Measurements from ENCODE around the gene SLC7A8. TPM values are rescaled to one million over a fixed set of nuclear protein-coding genes. Genes with fewer than 3 reads are reported as not detected.

SLC7A8 gene
- polyA plus RNA-seq, 1 experiment, result 0.78 TPM

GRCh38 chr14:23093104-23093503 lies 90.4 kb downstream of the SLC7A8 start:
- ChIA-PET CTCF (interaction anchor here (1.2 to 17.2 kb wide), 4 partner anchors 10 to 26 kb away, joined by 3 to 317 read pairs (median 46); no protein-coding TSS in a partner anchor), POLR2A (no interaction called here)
- H3K4me3 ChIP-seq (ENCODE audit: low read depth, low read length), result peak overlapping the region; percentile 95
- no peak for DNase-seq (ENCODE audit: low read depth, low spot score)
- no peak overlapping the region for H3K27ac ChIP-seq (ENCODE audit: low read depth, low read length)
- TF ChIP-seq CTCF (IDR thresholded peaks at IDR 0.05; ENCODE audit: low read depth, low read length), result no peak
- H3K27me3 ChIP-seq (ENCODE audit: control insufficient read depth, insufficient read depth, low read length), result no peaks in the 10 kb centered on the region
- no peaks in the 10 kb centered on the region for H3K9me3 ChIP-seq (ENCODE audit: control insufficient read depth, insufficient read depth, low read length)

GRCh38 chr14:23091294-23092225 lies 91.9 kb downstream of the SLC7A8 start:
- no peak for TF ChIP-seq CTCF (IDR thresholded peaks at IDR 0.05; ENCODE audit: low read depth, low read length)
- no peak overlapping the region for H3K27ac ChIP-seq (ENCODE audit: low read depth, low read length)
- H3K4me3 ChIP-seq (ENCODE audit: low read depth, low read length), result no peak overlapping the region
- no peaks in the 10 kb centered on the region for H3K27me3 ChIP-seq (ENCODE audit: control insufficient read depth, insufficient read depth, low read length)
- no peaks in the 10 kb centered on the region for H3K9me3 ChIP-seq (ENCODE audit: control insufficient read depth, insufficient read depth, low read length)
- ChIA-PET POLR2A (no interaction called here), CTCF (interaction anchor here (0.8 to 17.2 kb wide), 8 partner anchors 8 to 105 kb away, joined by 3 to 317 read pairs (median 8); no protein-coding TSS in a partner anchor)
- DNase-seq (ENCODE audit: low read depth, low spot score), result no peak

GRCh38 chr14:23090254-23090636 lies 93.2 kb downstream of the SLC7A8 start:
- Histone ChIP-seq H3K27ac (ENCODE audit: low read depth, low read length) (no peak overlapping the region), H3K4me3 (ENCODE audit: low read depth, low read length) (no peak overlapping the region), H3K9me3 (ENCODE audit: control insufficient read depth, insufficient read depth, low read length) (no peaks in the 10 kb centered on the region), H3K27me3 (ENCODE audit: control insufficient read depth, insufficient read depth, low read length) (no peaks in the 10 kb centered on the region)
- ChIA-PET POLR2A (no interaction called here), CTCF (interaction anchor here (0.8 to 17.2 kb wide), 5 partner anchors 12 to 30 kb away, joined by 3 to 317 read pairs (median 7); no protein-coding TSS in a partner anchor)
- no peak for TF ChIP-seq CTCF (IDR thresholded peaks at IDR 0.05; ENCODE audit: low read depth, low read length)
- DNase-seq (ENCODE audit: low read depth, low spot score), result no peak

GRCh38 chr14:23089498-23090253 lies 93.8 kb downstream of the SLC7A8 start:
- Histone ChIP-seq H3K9me3 (ENCODE audit: control insufficient read depth, insufficient read depth, low read length) (no peaks in the 10 kb centered on the region), H3K27me3 (ENCODE audit: control insufficient read depth, insufficient read depth, low read length) (no peaks in the 10 kb centered on the region), H3K4me3 (ENCODE audit: low read depth, low read length) (no peak overlapping the region), H3K27ac (ENCODE audit: low read depth, low read length) (no peak overlapping the region)
- POLR2A ChIA-PET, result no interaction called here
- no peak for DNase-seq (ENCODE audit: low read depth, low spot score)
- CTCF ChIA-PET, result interaction anchor here (0.5 to 17.2 kb wide), 6 partner anchors 12 to 65 kb away, joined by 3 to 317 read pairs (median 8); no protein-coding TSS in a partner anchor
- TF ChIP-seq CTCF (IDR thresholded peaks at IDR 0.05; ENCODE audit: low read depth, low read length), result no peak

Data from AG04450 (cell line).